GM12875 (cell line): ENCODE results near the gene OR10A2.

Experiments used
- H3K4me3 ChIP-seq: one replicate; pipeline ENCODE4 v1.5.1; 2011; ENCODE audit warnings: low read depth, low read length, control low read depth
- CTCF ChIP-seq: IDR thresholded peaks from 2 replicates; pipeline ENCODE4 v1.5.1; 2011; ENCODE audit warnings: low read depth, mild to moderate bottlenecking, control low read depth, inconsistent platforms, low read length, moderate library complexity, borderline replicate concordance; ENCODE audit not compliant: insufficient read depth

The OR10A2 gene

GRCh38 chr11:6828103-6828502, 34.8 kb upstream of the OR10A2 start:
- no peak overlapping the region for H3K4me3 ChIP-seq
- TF ChIP-seq CTCF, result no peak

GRCh38 chr11:6833356-6833755, 29.5 kb upstream of the OR10A2 start:
- TF ChIP-seq CTCF, result no peak
- no peak overlapping the region for H3K4me3 ChIP-seq

- H3K4me3 ChIP-seq, result no peak overlapping the region
- TF ChIP-seq CTCF, result no peak
Measured at GRCh38 chr11:6834021-6834420, 28.8 kb upstream of the OR10A2 start.

- TF ChIP-seq CTCF, result no peak
- H3K4me3 ChIP-seq, result no peak overlapping the region
Measured at GRCh38 chr11:6841694-6842093, 21.2 kb upstream of the OR10A2 start.

- TF ChIP-seq CTCF, result no peak
Measured at GRCh38 chr11:6843670-6844069, 19.2 kb upstream of the OR10A2 start.

GRCh38 chr11:6844356-6844755, 18.5 kb upstream of the OR10A2 start:
- no peak overlapping the region for H3K4me3 ChIP-seq
- TF ChIP-seq CTCF, result no peak

More at GRCh38 chr11:6843670-6844069, 19.2 kb upstream of the OR10A2 start:
- H3K4me3 ChIP-seq, result no peak overlapping the region

GRCh38 chr11:6845383-6845782, 17.5 kb upstream of the OR10A2 start, which contains the start of gene OR10A5:
Gene OR10A5 (plus strand): TSS chr11:6845683. CDS start chr11:6845683, 0 bp downstream.
- no peak for TF ChIP-seq CTCF
- no peak within 1 kb of the TSS for H3K4me3 ChIP-seq
